Myocyte (in vitro differentiated cells): Measurements from ENCODE around the gene NCKAP5. TPM values are rescaled to one million over a fixed set of nuclear protein-coding genes. Genes with fewer than 3 reads are reported as not detected.
A peak's percentile ranks its signal among the peaks of the same experiment; 100 is the strongest.

ENCODE experiments used
- DNase-seq: peaks from one replicate; pipeline ENCODE4 v3.0.0-alpha.2; 2012; ENCODE audit warnings: low read depth
- total RNA-seq: library from RNA; depleted of rRNA; stranded (reverse); fragments of >200 nt; gene quantifications from 2 replicates; pipeline ENCODE4 v1.2.3, GENCODE V29; 2014

The NCKAP5 gene
- total RNA-seq, 1 donor from 2014 or later, result 0.53 TPM

DNA sequence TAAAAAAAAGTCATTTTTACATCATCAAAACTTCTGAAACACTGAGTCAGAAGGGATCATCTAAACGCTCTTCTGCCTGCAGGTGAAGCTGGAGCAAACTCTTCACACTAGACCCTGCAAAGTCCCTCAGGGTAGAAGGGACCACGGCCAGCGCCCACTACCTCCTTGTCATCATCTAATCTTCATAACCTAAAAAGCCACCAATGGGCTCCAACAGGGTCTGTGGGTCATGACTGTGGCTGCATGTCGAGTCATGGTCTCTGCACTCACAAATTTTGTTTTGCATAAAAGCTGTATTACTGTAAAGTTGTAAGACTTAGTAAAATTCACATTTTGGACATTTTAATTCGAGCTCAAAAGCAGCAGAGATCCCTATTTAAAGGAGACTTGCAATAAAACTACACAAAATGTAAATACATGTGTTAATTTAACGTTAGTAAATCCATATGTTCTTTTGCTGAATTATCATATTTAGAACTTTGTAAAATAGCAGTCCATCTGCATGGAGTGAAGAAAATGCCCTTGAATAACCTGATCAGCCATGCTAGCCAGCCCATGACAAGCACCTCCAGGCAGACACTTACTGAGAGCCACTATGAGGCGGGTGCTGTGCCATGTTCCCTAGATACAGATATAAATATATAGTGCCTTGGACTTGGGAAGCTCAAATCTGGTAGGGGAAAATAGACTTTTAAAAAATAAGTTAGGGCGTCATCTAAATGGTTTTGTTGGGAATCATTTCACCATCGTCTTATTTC lies 461.0 kb downstream of the NCKAP5 start:
- no peak for DNase-seq

DNA sequence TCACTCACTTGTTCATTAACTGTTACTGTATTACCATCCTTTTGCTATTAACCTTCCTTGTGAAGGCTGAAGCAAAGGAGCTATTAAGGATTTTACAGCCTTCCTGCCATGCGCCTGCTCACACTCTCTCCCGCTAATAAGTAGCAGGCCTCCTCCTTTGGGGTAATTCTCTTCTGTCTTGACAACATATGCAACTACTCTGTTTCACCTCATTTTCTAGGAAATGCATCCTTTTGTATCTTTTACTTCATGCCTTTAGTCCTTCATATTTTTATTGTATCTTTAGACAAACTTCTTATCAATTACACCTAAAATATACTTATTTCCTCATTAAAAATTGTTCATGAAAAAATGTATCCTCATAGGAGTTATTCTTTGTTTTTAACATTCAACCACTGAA lies 463.4 kb downstream of the NCKAP5 start:
- no peak for DNase-seq

DNA sequence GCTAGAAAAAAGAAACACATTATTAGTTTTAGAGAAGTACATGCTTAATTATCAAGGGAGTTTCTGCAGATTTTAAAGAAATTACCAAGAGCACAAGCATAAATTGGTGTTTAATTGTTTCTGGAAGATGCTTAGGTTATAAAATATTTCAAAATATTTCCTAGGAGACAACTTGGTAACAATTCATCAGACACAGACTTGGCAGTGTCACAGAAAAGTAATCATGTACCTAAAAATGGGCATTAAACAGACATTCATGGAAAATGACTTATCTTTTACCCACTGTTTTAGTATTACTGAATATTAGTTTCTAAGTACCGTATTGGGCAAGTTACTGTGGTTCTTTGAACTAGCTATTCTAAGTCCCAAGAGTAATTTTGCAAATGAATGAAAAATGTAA lies 469.5 kb downstream of the NCKAP5 start:
- DNase-seq, result no peak

DNA sequence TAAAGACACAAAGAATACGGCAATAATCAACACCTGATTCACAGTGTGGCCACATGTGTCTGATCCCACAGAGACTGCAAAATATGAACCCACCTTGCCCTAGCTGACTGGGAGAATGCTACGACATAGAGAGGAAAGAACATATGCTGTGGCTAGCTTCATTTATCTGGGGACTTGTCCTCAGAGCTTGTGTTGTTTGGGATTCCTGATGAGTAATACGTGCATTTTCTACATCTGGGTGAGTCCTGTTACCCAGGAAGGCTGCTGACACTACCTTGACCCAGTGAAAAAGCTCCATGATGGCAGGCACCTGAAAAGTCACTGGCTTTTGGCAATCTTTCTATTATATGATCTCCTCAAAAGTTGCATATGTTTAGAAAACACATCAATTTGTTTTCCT lies 470.6 kb downstream of the NCKAP5 start:
- no peak for DNase-seq

DNA sequence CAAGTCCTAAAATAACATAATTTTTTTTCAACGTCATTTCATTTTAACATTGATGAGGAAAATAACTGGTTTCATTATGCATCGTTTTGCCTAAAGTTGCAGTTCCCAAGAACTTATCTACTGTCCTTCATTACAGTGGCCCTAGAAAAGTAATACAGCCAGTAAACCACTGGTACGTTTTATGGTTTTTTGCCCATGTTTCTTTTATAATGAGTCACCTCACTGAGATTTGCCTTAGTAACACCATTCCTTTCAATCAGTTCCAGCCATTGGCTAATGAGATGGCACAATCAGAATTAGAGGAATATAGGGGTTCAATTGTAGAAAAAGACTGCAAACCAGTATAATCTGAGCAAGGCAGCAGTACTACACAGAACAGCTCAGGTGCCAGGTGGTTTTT lies 475.7 kb downstream of the NCKAP5 start:
- DNase-seq, result no peak

DNA sequence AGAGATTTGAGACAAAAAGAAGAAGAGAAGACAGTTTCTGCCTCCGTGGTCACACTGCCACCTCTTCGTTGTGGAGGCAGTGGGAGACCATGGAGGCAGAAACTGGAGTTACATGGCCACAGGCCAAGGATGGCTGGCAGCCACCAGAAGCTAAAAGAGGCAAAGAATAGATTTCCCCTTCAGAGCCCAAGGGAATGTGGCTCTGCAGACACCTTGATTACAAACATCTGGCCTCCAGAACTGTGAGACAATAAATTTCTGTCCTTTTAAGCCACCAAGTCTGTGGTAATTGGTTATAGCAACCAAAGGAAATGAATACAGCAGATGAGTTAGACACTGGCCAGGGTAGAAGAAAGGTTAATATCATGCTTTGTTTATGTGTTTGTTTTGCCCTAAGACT lies 477.9 kb downstream of the NCKAP5 start:
- no peak for DNase-seq

DNA sequence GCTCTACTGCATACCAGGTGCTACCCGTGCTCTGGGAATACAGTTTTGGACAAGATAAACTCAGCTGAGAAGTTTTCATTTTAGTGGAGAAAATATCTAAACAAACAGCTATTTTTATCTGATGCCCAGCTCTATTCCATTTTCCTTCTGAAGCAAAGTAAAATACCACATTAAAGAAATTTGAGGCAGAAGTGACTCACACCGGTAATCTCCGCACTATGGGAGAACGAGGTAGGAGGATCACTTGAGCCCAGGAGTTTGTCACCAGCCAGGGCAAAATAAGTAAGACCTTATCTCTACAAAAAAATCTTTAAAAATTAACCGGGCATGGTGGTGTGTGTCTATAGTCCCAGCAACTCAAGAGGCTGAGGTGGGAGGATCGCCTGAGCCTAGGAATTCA lies 482.1 kb downstream of the NCKAP5 start:
- no peak for DNase-seq

DNA sequence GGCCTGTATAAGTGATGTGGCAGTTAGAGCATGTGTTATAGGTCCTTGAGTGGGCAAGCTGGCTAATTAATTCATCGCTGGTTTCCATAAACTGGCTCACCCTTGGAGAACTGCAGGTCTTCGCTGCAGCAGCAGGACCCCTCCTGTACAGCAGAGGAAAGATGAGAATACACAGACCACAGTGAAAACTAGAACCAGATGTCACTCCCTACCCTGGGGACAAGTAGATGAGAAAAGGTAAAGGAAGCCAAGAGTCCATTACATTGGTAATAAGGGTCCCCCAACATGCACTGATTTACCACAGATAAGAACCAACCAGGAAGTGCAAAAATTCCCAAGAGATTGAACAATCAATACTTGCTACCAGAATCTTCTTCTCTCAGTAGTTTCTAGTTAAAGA lies 482.6 kb downstream of the NCKAP5 start:
- DNase-seq, result no peak

DNA sequence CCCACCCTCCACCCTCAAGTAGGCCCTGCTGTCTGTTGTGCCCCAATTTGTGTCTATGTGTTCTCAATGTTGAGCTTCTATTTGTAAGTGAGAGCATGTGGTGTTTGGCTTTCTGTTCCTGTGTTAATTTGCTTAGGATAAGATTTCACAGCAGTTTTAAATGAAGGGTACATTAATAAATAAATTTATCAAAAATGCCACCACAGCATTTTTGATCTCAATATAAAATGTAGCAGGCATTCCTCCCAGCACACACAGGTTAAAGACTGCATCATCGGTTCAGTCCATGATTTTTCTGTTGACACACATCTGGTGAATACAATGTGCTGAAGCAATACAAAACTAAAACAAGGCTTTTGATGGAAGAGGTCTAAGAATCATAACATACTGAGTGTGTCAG lies 486.2 kb downstream of the NCKAP5 start:
- no peak for DNase-seq

DNA sequence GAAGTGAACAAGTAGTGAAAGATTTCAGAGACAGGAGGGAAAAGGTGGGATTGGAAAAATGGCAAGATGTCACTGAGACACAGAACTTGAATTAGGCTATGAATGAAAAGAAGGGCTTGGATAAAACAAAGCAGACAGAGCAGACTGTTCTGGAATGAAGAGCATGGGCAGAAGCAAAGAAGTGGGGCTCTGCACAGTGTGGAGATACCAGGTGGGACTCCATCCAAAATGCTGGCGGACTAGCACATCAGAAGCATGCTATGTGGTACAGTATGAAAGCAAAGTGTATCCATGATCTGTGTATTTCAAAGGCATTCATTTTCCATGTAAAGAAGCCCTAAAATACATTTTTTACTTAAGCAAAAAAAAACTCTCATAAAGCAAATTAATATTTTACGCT lies 487.4 kb downstream of the NCKAP5 start:
- DNase-seq, result no peak

DNA sequence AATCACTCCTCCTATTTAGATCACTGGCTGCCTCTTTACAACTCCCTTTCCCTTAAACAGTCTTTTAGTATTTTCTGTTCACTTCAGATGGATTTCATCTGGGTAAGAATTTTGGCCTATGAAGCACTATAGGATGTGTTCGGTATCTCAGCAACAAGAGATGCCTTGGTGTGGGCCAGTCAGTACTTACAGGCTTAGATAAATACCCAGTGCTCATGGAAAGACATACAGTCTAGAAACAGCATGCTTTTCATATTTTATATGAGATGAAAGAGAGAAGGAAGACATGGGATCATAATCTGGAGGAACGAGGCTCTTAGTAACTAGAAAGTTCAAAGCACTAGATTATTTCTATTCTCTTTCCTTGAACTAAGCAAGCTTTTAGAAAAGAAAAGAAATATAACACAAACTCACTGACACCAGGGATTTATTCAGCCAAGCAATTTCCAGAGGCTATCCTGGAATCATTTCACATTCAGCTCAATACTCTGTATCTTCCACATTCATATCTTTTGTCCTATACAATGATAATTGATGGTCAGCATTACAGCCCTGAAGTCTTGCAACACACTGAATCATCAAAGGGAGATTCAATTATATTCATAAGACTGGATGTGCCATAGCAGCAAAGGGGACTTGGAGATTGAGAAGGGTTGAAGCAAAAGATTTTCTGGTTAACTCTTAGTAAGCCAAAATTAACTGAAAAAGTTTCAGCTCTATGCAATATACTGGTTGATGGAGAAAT lies 489.4 kb downstream of the NCKAP5 start:
- no peak for DNase-seq

DNA sequence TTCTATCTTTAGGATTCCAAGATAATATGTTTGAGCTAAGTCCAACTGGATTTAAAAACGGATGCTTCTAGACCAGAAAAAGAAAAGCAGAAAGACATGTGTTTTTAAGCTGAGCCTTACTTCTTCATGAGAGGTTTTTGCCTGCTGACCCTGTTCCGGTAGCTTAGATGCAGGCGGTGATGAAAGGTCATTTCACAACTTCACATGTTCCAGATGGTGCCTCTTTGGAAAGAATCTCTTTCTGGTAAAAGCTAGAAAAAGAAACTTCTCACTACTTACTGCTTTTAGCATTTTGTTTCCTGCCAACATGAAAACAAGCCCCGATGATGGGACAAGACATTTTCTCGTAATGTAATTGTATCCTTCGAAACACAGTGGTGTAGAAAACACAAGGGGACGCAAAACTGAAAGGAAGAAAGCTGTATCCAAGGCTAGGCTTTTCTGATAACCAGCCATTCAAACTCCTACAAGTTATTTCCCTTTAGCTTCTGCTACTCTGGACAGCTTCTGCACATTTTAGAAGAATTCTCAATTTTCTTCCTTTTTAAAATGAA lies 490.9 kb downstream of the NCKAP5 start:
- DNase-seq, result peak; percentile 9

DNA sequence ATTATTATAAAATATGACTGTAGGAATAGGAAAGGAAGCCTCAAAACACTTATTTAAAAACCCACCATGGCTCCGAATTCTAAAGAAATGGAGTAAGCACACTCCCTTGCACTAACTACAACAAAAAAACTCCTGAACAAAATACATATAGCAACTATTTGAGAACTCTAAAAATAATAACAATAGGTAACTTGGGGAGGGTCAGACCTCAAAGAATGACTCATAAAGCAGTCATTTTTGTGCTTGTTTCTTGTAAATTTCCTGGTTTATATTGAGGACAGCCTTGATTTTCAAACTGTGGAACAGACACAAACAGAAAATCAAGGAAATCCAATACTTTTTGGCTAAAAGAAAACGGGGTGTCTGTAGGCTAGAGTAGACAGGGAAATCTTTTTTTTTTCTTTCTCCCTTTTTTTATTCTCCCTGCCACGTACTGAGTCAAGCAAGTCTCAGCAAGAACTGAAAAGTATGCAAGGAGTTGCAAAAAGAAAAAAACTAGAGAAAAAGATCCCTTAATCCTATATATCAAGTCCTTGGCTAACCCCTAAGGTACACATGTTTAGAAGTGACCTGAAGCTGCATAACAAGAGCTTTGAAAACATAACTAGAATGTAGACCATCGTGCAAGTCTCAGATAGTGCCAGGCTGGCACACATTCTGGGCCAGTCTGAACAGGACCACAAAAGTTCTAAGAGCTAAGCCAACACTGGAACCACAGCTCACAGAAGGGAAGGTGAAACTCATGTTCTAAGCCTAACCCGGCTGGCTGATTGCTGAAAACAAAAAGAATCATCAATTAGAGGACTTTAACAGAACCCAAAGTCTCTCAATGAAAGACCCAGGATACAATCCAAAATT lies 495.2 kb downstream of the NCKAP5 start:
- DNase-seq, result no peak

DNA sequence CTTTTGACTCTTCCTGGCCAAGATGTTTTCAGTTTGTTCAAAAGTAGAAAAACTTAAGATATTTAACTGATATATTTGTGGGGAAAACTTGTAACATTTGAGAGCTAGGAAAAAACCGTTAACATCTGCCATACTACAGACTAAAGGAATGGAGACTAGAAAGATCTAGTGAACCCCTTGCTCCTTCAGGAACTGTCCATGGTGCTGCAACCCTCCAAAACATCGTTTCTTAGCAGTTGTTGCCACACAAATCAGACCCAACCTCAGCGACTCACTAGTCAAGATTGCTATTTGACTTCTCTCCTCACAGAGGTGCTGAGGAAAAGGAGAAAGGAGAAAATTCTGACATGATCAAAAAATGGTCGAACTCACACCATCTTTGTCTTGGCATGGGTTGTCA lies 504.5 kb downstream of the NCKAP5 start:
- peak; percentile 65 for DNase-seq

DNA sequence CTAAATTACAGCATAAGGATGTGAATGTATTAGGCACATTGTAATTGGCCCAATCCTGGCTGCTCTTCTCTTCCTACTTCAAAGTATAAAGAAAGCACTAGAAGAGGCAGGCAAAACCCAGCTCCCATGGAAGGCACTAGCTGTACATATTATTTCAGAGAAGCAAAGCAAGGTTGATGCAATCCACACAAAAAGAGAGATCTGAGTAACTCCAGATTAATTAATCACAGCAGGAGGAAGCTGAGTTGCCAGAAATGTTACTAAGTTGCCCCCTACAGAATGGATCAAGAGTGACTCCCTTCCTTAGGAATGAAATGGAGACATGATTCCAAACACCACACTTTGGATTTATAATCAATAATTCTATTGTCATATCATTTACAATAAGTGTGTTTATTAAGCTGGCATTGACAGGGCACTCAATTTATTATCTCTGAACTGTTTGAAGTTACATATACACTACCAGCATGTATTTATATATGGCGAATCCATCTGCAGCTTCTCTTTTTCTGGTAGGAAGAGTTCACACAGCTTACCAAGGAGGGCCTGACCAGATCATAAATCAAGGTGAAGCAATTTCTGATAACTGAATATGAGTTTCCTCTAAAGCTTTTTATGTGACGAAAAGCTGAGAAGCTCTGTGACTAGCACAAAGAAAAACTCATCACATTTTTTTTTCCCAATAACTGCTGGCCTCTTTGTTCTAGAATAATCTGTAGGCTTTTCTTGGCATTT lies 505.2 kb downstream of the NCKAP5 start:
- no peak for DNase-seq

DNA sequence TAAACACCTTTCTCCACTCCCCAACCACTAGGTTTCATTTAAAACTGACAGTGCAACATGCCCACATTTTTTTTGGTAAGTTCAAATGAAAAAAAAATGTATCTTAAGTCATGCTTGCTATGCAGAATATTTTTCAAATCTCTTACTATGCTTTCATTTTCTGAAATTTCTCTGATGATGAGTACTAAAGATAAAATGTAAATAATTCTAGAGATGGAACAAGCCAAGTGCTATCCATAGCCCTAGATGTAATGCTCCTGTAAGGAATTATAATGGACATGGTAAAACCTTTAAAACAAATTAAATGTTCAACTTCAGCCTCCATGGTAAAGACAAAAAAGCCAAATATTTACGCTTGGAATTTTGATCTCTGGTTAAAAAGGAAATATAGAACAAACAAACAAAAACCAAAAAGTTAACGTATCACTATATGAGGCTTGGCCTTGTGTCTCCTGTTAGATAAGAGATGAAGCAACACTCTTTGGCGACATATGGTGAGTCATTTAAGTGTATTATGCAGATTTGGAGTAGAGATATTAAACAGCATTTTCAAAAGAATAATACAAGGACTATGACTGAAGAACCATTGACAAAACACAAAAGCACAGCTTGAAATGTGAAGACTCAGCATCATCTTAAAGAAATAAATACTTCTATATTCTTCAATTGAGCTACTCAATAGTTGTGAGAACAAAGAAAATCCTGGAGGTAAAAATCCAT lies 506.2 kb downstream of the NCKAP5 start:
- DNase-seq, result no peak

DNA sequence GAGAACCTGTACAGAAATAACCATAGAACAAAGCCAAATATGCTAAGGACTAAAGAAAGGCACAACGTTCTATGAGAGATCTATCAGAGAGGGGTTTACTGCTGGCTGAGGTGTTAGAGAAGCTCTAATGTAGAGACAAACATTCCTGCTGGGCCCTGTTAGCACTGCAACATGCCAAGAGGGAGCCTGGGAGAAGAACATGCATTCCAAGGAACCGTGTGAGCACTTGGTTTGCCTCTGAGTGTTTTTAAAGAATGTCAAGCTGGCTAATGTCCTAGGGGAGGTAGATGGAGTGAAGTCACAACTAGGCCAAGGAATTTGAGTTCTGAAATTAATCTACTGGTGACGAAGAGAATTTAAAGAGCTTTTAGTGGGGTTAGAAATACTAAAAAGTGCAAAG lies 514.0 kb downstream of the NCKAP5 start:
- DNase-seq, result no peak

DNA sequence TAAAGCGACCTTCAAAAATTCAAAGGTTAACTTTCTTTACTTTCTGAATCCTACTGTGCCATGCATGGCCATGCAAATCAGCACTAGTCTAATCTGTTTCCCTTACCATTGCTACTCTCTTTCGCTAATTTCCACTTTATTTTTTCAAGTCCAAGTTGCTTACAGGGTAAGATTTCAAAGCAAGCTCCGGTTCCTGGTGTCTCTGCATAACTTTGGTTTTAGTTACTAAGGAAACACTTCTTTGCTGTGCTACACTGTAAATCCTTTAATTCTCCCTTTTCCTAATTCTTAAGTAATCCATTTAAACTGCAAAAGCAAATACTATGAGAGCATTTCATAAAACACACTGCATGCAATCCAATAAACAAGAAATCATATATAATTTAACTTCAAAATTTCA lies 514.7 kb downstream of the NCKAP5 start:
- no peak for DNase-seq

DNA sequence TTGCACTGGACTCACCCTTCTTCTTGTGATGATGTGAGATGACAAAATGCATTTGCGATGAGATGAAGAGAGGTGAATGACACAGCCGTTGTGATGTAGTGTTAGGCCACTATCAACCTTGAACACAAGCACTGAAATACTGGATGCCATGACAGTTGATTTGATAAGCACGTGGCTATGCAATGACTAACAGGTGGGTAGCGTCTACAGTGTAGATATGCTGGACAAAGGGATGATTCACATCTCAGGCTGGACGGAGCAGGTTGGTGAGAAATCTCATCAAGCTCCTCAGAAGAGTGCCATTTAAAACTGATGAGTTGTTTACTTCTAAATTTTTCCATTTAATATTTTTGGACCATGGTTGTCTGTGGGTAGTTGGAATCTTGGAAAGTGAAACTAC lies 522.5 kb downstream of the NCKAP5 start:
- DNase-seq, result no peak

DNA sequence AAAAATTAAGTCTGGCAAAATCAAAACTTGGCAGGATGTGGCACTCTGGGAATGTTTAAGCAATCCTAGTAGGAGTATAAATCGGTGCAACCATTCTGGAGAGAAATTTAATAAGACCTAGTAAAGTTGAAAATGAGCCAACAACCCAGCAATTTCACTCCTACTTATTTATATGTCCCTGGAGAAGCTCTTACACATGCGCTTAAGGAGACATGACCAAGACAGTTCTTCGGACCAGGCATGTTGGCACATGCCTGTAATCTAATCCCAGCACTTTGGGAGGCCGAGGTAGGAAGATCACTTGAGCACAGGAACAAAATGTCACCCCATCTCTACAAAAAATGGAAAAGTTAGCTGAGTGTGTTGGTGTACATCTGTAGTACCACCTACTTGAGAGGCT lies 523.7 kb downstream of the NCKAP5 start:
- DNase-seq, result peak; percentile 44
